AG08395 (cell line): ENCODE results near the gene MAGEE2.
A peak's percentile ranks its signal among the peaks of the same experiment; 100 is the strongest.
"Not testable (repeated sequence)": the region's sequence is repeated elsewhere in the genome, so short reads cannot be mapped to it uniquely, and the experiment has no call there.

Experiments used
- DNase-seq: peaks from one replicate; pipeline ENCODE4 v3.0.0; 2012; ENCODE audit warnings: mixed read lengths, low spot score

MAGEE2 gene

GRCh38 chrX:75784680-75785491, at the start of gene MAGEE2:
TSS of gene MAGEE2 (minus strand) at chrX:75785254. CDS start at chrX:75785051, 203 bp downstream.
- DNase-seq = no peak

GRCh38 chrX:75786290-75786689, 1.2 kb upstream of the MAGEE2 start:
- DNase-seq = no peak

DNA sequence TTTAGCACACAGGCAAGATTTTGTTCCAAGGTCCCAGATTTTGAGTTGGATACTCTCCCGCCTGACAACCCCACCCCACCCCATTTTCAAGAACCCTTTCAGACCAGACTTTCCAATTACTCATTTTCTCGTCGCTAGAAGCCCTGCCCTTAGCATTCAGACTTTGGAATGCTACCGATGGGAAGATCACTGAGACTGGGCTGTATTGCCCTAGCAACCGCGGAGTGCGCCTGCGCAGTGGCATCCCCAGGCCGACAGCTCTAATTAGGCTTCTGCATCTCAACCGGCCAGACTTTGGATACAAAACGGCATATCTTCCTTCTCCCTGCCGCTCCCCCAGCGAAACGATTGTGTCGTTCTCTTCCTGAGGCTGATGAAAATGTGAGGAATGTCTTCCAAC, 3.4 kb downstream of the MAGEE2 start:
- DNase-seq = no peak

DNA sequence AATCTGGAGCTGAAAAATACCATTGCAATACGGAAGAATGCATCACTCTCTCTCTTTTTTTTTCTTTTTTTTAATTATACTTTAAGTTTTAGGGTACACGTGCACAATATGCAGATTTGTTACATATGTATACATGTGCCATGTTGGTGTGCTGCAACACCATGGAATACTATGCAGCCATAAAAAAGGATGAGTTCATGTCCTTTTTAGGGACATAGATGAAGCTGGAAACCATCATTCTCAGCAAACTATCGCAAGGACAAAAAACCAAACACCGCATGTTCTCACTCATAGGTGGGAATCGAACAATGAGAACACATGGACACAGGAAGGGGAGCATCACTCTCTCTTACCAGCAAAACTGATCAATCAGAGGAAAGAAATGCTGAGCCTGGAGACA, 17.0 kb downstream of the MAGEE2 start:
- DNase-seq = not testable (repeated sequence)

- no peak for DNase-seq
Measured at GRCh38 chrX:75748431-75748830, 36.6 kb downstream of the MAGEE2 start.

GRCh38 chrX:75746891-75747639, 38.0 kb downstream of the MAGEE2 start:
- DNase-seq = peak; percentile 19
